ENCODE results near the gene TOMM34. TPM values are rescaled to one million over a fixed set of nuclear protein-coding genes. Genes with fewer than 3 reads are reported as not detected.

The TOMM34 gene
- total and polyA plus RNA-seq, 2 of the 13 experiments (the other 11 are each of a cell fraction or from before 2014, with no cell fraction given) = 36.2 to 52.0 TPM

- CTCF ChIA-PET (ENCODE audit: low intra/inter-chr PET ratio, low total read pairs) = no interaction called here
- POLR2A ChIA-PET = interaction anchor here (0.6 to 3.5 kb wide), 6 partner anchors 10 to 63 kb away, joined by 3 to 22 read pairs (median 3); partner anchors contain the start of genes PABPC1L, TOMM34 and YWHAB
- FAIRE-seq = no peak
- intact Hi-C loops (cut with micrococcal nuclease; ENCODE audit: unreplicated experiment) (no loop called here), in situ Hi-C loops (cut with HindIII; ENCODE audit: extremely low pct_ligation_motif_present, low pct_unique_long_range_greater_than_20kb) (no loop called here)
- TF ChIP-seq ZNF589 (CRISPR knock-in tag; conservative IDR thresholded peaks at IDR 0.05) = no peak
- no peak for TF ChIP-seq KAT2B (IDR thresholded peaks at IDR 0.05; ENCODE audit: borderline replicate concordance, low read depth, low read length)
- TF ChIP-seq ZBTB20 (CRISPR knock-in tag; IDR thresholded peaks at IDR 0.05; ENCODE audit: borderline replicate concordance, low read depth) = 0 out of 2 replicates have a peak, but pooled peaks have one; percentile 3
- TF ChIP-seq SIX4 (CRISPR knock-in tag; IDR thresholded peaks at IDR 0.05) = no peak
- no peak for TF ChIP-seq SCMH1 (CRISPR knock-in tag; IDR thresholded peaks at IDR 0.05; ENCODE audit: borderline replicate concordance)
- TF ChIP-seq KLF15 (CRISPR knock-in tag; IDR thresholded peaks at IDR 0.05; ENCODE audit: borderline replicate concordance) = no peak
- peak; percentile 48; the same call in 1 of the 2 replicates for TF ChIP-seq ELF4 (CRISPR knock-in tag; IDR thresholded peaks at IDR 0.05; ENCODE audit: borderline replicate concordance)
- TF ChIP-seq SKI (IDR thresholded peaks at IDR 0.05; ENCODE audit: partially characterized antibody) = no peak
- no peak for TF ChIP-seq ZNF143 (CRISPR knock-in tag; IDR thresholded peaks at IDR 0.05)
- TF ChIP-seq HOMEZ (CRISPR knock-in tag; IDR thresholded peaks at IDR 0.05; ENCODE audit: low read depth) = no peak
- peak; percentile 53; the same call in 1 of the 2 replicates for TF ChIP-seq ZNF280D (CRISPR knock-in tag; IDR thresholded peaks at IDR 0.05)
- TF ChIP-seq ZNF670 (CRISPR knock-in tag; IDR thresholded peaks at IDR 0.05; ENCODE audit: borderline replicate concordance) = peak; percentile 13; the same call in 1 of the 2 replicates
- no peak for TF ChIP-seq BCL3 (CRISPR knock-in tag; IDR thresholded peaks at IDR 0.05)
- no peak for TF ChIP-seq ZMYM2 (CRISPR knock-in tag; IDR thresholded peaks at IDR 0.05)
- TF ChIP-seq ZNF772 (CRISPR knock-in tag; IDR thresholded peaks at IDR 0.05) = no peak
- no peak for TF ChIP-seq ZNF7 (CRISPR knock-in tag; IDR thresholded peaks at IDR 0.05)
- TF ChIP-seq ZKSCAN8 (CRISPR knock-in tag; IDR thresholded peaks at IDR 0.05; ENCODE audit: borderline replicate concordance) = no peak
- no peak overlapping the region for H3K9ac ChIP-seq (ENCODE audit: insufficient read depth, low read depth, low read length)
- no peak overlapping the region for H3K4me3 ChIP-seq (replicated peaks in 1 of 3; ENCODE audit: insufficient read depth in 1 of 3, low read depth in 2 of 3, low read length in 3 of 3)
- no peak for ATAC-seq
- H3K79me2 ChIP-seq (ENCODE audit: insufficient read depth, low read length) = peaks cover 94% of the 10 kb centered on the region
- no peaks in the 10 kb centered on the region for H3K27me3 ChIP-seq (ENCODE audit: control insufficient read depth in 1 of 2, insufficient read depth in 2 of 2, low read length in 2 of 2)
- H3K9me3 ChIP-seq (ENCODE audit: low read length) = no peaks in the 10 kb centered on the region
- peaks cover 47% of the 10 kb centered on the region for H3K4me1 ChIP-seq (ENCODE audit: insufficient read depth, low read length)
- no peak for DNase-seq (ENCODE audit: low spot score)
- no TSS peak for BruUV-seq (replicated peaks)
- no peak overlapping the region for H3K4me2 ChIP-seq (ENCODE audit: low read depth, low read length)
- H3K36me3 ChIP-seq (replicated peaks in 1 of 2; ENCODE audit: control insufficient read depth in 1 of 2, insufficient read depth in 2 of 2, low read length in 2 of 2) = peaks cover 12 to 29% of the 10 kb centered on the region in 2 experiments
- 93% methylated on average over 1 of the region's 1 CpG for WGBS (ENCODE audit: low lambda C conversion rate)
- H4K20me1 ChIP-seq (ENCODE audit: insufficient read depth, low read length) = peaks cover 41% of the 10 kb centered on the region
- no peak overlapping the region for H3K27ac ChIP-seq (ENCODE audit: extremely low read length, insufficient read depth, low read length)
- H2AFZ ChIP-seq (ENCODE audit: low read length) = no peak overlapping the region
These were observed 63.1 kb downstream of the TOMM34 start for GRCh38 chr20:44897133-44897532.
